HEK293T (cell line): Measurements from ENCODE around the gene KCNH4.
"Not testable (repeated sequence)": the region's sequence is repeated elsewhere in the genome, so short reads cannot be mapped to it uniquely, and the experiment has no call there.

Source experiments
- CTCF ChIA-PET: fragments of 350-600 bp; formaldehyde crosslinking; extraction: SDS; loops from one replicate; lab custom pipeline; 2021; ENCODE audit warnings: antibody characterized with exemption, inconsistent platforms; lab: Yijun Ruan, JAX
- POLR2A ChIA-PET: fragments of 350-600 bp; formaldehyde crosslinking; extraction: SDS; loops from one replicate; lab custom pipeline; 2020; ENCODE audit warnings: antibody characterized with exemption, inconsistent platforms; lab: Yijun Ruan, JAX
- DNase-seq: peaks from one replicate; pipeline ENCODE4 v3.0.0; 2012; ENCODE audit warnings: mixed read lengths; ENCODE audit errors: extremely low spot score
- ARNT ChIP-seq: fragments of 450-650 bp; IDR thresholded peaks from 2 replicates; pipeline ENCODE4 v1.6.1; 2017; ENCODE audit warnings: mild to moderate bottlenecking
- BHLHE40 ChIP-seq: fragments of 450-650 bp; IDR thresholded peaks from 2 replicates; pipeline ENCODE4 v1.6.1; 2016; ENCODE audit warnings: mild to moderate bottlenecking, moderate library complexity, borderline replicate concordance
- CTBP1 ChIP-seq: fragments of 450-650 bp; IDR thresholded peaks from 2 replicates; pipeline ENCODE4 v1.6.1; 2016; ENCODE audit warnings: borderline replicate concordance
- ELF4 ChIP-seq: fragments of 450-650 bp; IDR thresholded peaks from 2 replicates; pipeline ENCODE4 v1.6.1; 2017; ENCODE audit warnings: antibody characterized with exemption
- FOXA1 ChIP-seq: fragments of 450-650 bp; IDR thresholded peaks from 2 replicates; pipeline ENCODE4 v1.6.1; 2016; ENCODE audit warnings: mild to moderate bottlenecking
- FOXK2 ChIP-seq: fragments of 450-650 bp; IDR thresholded peaks from 2 replicates; pipeline ENCODE4 v1.6.1; 2016; ENCODE audit warnings: mild to moderate bottlenecking
- FOXM1 ChIP-seq: fragments of 450-650 bp; IDR thresholded peaks from 2 replicates; pipeline ENCODE4 v1.6.1; 2017; ENCODE audit warnings: mild to moderate bottlenecking, borderline replicate concordance
- HDGF ChIP-seq: fragments of 450-650 bp; IDR thresholded peaks from 2 replicates; pipeline ENCODE4 v1.6.1; 2017; ENCODE audit warnings: antibody characterized with exemption, borderline replicate concordance
- L3MBTL2 ChIP-seq: fragments of 450-650 bp; conservative IDR thresholded peaks from 2 replicates; pipeline ENCODE4 v1.6.1; 2016; ENCODE audit warnings: mild to moderate bottlenecking
- LEF1 ChIP-seq: fragments of 450-650 bp; IDR thresholded peaks from 2 replicates; pipeline ENCODE4 v1.6.1; 2017; ENCODE audit warnings: mild to moderate bottlenecking, borderline replicate concordance
- NFRKB ChIP-seq: fragments of 450-650 bp; IDR thresholded peaks from 2 replicates; pipeline ENCODE4 v1.6.1; 2016; ENCODE audit warnings: mild to moderate bottlenecking, moderate library complexity
- PKNOX1 ChIP-seq: fragments of 450-650 bp; IDR thresholded peaks from 2 replicates; pipeline ENCODE4 v1.6.1; 2016
- SP1 ChIP-seq: fragments of 450-650 bp; IDR thresholded peaks from 2 replicates; pipeline ENCODE4 v1.6.1; 2017
- SUZ12 ChIP-seq: fragments of 450-650 bp; IDR thresholded peaks from 2 replicates; pipeline ENCODE4 v1.6.1; 2016; ENCODE audit warnings: mild to moderate bottlenecking
- TARDBP ChIP-seq: fragments of 450-650 bp; IDR thresholded peaks from 2 replicates; pipeline ENCODE4 v1.6.1; 2016
- ZNF384 ChIP-seq: fragments of 450-650 bp; IDR thresholded peaks from 2 replicates; pipeline ENCODE4 v1.6.1; 2016

Gene KCNH4

GRCh38 chr17:42146911-42147607 lies 33.9 kb downstream of the KCNH4 start:
- ChIA-PET CTCF (interaction anchor here (0.5 to 0.6 kb wide), 2 partner anchors 63 to 174 kb away, joined by 3 read pairs; no protein-coding TSS in a partner anchor), POLR2A (no interaction called here)
- DNase-seq = no peak
- TF ChIP-seq SUZ12 = no peak
- TF ChIP-seq FOXK2 = no peak
- no peak for TF ChIP-seq PKNOX1
- TF ChIP-seq NFRKB = no peak
- no peak for TF ChIP-seq FOXA1
- no peak for TF ChIP-seq HDGF
- no peak for TF ChIP-seq FOXM1
- no peak for TF ChIP-seq LEF1
- no peak for TF ChIP-seq ZNF384
- TF ChIP-seq CTBP1 = no peak
- TF ChIP-seq L3MBTL2 = no peak
- no peak for TF ChIP-seq ELF4
- no peak for TF ChIP-seq SP1
- no peak for TF ChIP-seq TARDBP

GRCh38 chr17:42143138-42143537 lies 37.8 kb downstream of the KCNH4 start:
- POLR2A ChIA-PET = interaction anchor here (0.9 to 1.8 kb wide), 3 partner anchors 11 to 126 kb away, joined by 4 to 6 read pairs (median 6); partner anchors contain the start of genes DNAJC7 and KAT2A
- not testable (repeated sequence) for DNase-seq
- CTCF ChIA-PET = interaction anchor here (0.9 kb wide), 1 partner anchor 11 kb away, joined by 5 read pairs; no protein-coding TSS in a partner anchor

GRCh38 chr17:42142371-42142896 lies 38.5 kb downstream of the KCNH4 start:
- CTCF ChIA-PET = interaction anchor here (0.9 kb wide), 1 partner anchor 11 kb away, joined by 5 read pairs; no protein-coding TSS in a partner anchor
- no peak for DNase-seq
- no peak for TF ChIP-seq BHLHE40
- no peak for TF ChIP-seq SUZ12
- no peak for TF ChIP-seq LEF1
- TF ChIP-seq TARDBP = no peak
- POLR2A ChIA-PET = interaction anchor here (0.9 to 1.8 kb wide), 3 partner anchors 12 to 125 kb away, joined by 4 to 6 read pairs (median 6); partner anchors contain the start of genes DNAJC7 and KAT2A

GRCh38 chr17:42141382-42141781 lies 39.6 kb downstream of the KCNH4 start:
- CTCF ChIA-PET = no interaction called here
- no peak for TF ChIP-seq FOXA1
- TF ChIP-seq SP1 = no peak
- TF ChIP-seq ARNT = no peak
- TF ChIP-seq FOXM1 = no peak
- no peak for TF ChIP-seq SUZ12
- no peak for DNase-seq
- POLR2A ChIA-PET = no interaction called here

- CTCF ChIA-PET, DNase-seq, POLR2A ChIA-PET: not testable (repeated sequence)
Measured at GRCh38 chr17:42140690-42141089, 40.3 kb downstream of the KCNH4 start.

- DNase-seq = no peak
- no peak for TF ChIP-seq ELF4
- TF ChIP-seq HDGF = no peak
- no peak for TF ChIP-seq SP1
- no peak for TF ChIP-seq FOXM1
- TF ChIP-seq TARDBP = no peak
- no peak for TF ChIP-seq ARNT
- POLR2A ChIA-PET = interaction anchor here (1.0 to 1.3 kb wide), 5 partner anchors 15 to 122 kb away, joined by 3 to 4 read pairs (median 3); partner anchors contain the start of genes DNAJC7, KAT2A and NKIRAS2
- CTCF ChIA-PET = no interaction called here
Measured at GRCh38 chr17:42138749-42139492, 42.0 kb downstream of the KCNH4 start.

GRCh38 chr17:42136654-42137051 lies 44.3 kb downstream of the KCNH4 start:
- POLR2A ChIA-PET = interaction anchor here (1.1 kb wide), 1 partner anchor 17 kb away, joined by 3 read pairs; no protein-coding TSS in a partner anchor
- TF ChIP-seq HDGF (no peak), TARDBP (no peak), NFRKB (no peak), CTBP1 (no peak), SP1 (no peak), L3MBTL2 (no peak), BHLHE40 (no peak), ZNF384 (no peak), PKNOX1 (no peak), SUZ12 (no peak)
- CTCF ChIA-PET = interaction anchor here (0.6 kb wide), 1 partner anchor 1997 kb away, joined by 3 read pairs; no protein-coding TSS in a partner anchor
- DNase-seq = no peak
